HG02571 (cell line): ENCODE measurements around the gene HM13.
A peak's percentile ranks its signal among the peaks of the same experiment; 100 is the strongest.
"Not testable (repeated sequence)": the region's sequence is repeated elsewhere in the genome, so short reads cannot be mapped to it uniquely, and the experiment has no call there.

ENCODE experiments used
- ATAC-seq: cut with Tn5 transposase; IDR thresholded peaks from one replicate; pipeline ENCODE4 v1.9.1; 2021; ENCODE audit warnings: mild to moderate bottlenecking, moderate library complexity; ENCODE audit not compliant: unreplicated experiment

The HM13 gene

DNA sequence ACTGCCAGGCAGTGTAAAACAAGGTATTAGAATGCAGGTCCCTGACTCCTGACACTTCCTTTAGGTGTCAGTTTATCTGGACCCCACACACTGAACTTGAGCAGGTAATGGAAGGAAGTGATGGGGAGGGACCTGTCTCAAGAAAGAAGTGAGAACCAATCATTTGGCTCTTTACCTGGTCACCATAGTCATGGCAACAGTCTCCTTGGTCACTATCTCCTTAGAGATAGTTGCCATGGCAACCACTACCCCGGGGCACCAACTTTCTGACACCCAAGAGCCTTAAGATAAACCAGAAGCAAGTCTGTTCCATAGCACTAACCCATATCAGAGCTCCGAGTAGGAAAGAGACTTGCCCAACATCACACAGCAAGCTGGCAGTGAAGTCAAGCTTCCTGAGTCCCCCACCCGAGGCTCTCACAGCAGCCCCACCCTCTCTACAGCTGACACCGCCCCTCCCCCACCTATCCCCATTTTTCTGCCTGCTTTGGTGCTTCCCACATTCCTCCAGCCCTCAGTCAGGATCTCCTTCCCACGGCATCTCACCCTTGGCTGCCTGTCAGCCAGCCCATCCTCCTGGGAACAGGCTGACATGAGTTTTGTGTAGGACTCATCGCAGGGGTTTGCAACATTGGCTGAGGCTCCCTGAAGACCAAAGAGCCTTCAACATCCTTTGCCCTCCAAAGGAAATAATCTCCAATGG lies 16.3 kb upstream of the HM13 start:
- ATAC-seq, result no peak

DNA sequence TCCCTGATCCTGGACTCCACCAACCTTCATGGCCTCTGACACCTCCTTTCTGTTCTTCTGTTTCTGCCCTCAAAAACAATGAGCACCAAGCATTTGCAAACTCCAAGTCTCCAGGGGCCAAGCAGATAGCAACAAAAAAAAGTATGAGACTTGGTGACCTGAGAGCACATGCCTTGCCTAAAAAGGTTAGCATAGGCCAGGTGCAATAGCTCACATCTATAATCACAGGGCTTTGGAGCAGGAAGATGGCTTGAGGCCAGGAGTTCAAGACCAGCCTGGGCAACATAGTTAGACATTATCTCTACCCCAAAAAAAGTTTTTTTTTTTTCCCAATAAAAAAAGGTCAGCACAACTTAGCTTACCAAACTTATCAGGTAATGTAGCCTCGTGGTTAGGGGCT lies 13.7 kb upstream of the HM13 start:
- ATAC-seq, result no peak

DNA sequence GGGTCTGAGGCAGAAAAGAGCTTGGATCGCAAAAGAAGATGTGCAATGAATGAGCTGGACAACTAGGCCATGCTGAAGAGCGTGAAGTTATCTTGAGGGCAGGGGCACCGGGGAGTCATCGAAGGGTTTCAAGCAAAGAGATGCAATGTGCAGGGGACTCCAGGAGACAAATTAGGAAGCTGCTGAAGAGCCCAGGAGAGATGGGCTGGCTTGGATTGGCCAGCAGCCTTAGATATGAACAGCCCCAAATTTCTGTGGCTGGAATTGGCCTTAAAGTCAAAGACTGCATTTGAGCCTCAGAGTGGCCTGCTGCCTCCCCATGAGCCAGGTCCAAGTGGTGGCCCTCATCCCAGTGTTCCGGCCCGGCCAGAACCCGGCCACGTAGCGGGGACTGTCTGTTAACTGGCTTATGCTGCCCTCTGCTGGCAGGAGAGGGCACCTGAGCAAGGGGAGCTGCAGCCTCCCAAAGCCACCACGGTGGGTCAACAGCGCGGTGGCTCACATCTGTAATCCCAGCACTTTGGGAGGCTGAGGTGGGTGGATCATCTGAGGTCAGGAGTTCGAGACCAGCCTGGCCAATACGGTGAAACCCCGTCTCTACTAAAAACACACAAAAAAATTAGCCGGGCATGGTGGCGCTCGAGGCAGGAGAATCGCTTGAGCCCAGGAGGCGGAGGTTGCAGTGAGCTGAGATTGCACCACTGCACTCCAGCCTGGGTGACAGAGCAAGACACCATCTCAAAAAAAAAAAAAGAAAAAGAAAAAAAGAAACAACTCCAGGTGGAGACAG lies 11.2 kb upstream of the HM13 start:
- ATAC-seq, result peak; percentile 63

DNA sequence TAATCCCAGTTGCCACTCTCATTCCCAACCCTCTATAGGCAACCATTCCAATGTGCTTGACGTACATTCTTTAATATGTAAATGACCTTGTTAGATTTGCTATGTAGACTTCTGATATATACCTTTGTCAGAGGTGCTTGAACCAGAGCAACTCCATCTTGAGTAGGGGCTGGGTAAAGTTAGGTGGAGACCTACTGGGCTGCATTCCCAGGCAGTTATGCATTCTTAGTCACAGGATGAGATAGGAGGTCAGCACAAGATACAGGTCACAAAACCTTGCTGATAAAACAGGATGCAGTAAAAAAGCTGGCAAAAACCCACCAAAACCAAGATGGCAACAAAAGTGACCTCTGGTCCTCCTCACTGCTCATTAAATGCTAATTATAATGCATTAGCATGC lies 8.3 kb upstream of the HM13 start:
- no peak for ATAC-seq

DNA sequence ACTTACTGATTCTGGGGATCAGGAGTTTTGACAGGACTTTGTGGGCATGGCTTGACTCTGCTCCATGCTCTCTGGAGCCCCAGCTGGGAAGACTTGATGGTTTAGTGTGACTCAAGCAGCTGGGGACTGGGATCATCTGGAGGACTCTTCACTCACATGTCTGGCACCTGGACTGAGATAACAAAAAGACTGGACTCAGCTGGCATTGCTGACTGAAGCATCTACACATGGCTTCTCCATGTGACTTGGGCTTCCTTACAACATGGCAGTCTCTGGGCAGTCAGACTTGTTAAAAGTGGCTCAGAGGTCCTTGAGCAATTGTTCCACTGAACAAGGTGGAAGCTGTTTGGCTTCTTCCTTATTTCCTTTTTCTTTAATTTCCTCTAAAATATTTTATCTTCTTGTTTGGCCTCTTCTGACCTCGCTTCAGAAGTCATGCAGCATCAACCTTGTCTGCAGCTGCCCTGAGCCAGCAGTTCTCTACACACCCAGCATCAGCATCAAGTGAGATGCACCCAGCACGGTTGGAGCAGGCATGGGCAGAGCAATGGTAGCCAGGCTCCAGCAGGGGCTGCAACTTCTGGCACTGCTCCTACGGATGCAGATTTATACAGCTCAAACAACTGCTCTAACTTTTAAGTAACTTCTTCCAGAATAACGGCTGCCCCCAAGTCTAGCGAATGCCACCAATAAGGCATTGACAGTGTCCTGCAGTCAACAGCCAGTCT lies 5.6 kb upstream of the HM13 start:
- ATAC-seq, result no peak

DNA sequence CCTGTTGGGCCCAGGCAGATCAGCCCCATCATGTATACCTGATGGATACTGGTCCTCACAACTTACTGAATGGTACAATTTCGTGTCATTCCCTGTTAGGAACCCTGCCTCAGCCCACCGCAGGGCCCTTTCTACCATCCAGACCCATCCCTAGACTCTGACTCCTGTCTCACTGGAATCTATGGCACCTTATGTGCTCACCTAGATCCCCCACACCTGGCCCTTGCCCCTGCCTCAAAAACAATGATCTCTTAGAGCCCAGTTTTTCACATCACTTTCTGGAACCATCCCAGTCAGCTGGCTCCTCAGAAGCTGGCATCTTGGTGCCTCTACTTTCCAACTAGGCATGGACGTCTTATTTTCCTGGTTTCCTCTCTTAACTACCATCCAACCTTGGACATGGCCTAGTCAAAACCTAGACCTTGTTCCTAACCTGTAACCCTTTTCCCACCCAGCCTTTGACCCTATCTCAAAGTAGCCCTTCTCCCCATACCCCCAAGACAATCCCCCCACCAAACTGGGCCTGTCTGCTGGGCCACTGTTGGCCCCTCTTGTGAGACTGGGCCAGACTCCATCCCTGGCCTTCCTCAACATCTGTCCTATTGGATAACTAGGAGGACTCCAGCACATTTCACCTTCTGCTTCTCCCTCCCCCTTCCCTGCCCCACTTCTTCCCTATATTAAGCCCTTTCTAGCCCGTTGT lies 981 bp downstream of the HM13 start:
- no peak for ATAC-seq

DNA sequence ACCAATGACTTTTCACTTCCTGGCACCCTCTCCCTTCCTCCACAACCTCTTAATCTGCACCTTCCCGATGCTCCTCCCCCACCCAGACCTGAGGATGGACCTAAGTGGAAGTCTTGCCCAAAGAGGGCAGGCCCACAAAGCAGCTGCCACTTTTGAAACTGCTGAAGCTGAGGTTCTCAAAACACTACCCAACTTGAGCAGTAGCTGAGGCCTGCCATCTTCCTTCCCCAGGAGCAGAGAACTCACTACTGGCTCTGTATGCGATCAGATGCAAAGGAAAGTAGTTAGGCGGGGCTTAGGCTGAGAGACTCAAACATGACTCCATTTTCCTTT lies 1.5 kb downstream of the HM13 start:
- ATAC-seq, result no peak

DNA sequence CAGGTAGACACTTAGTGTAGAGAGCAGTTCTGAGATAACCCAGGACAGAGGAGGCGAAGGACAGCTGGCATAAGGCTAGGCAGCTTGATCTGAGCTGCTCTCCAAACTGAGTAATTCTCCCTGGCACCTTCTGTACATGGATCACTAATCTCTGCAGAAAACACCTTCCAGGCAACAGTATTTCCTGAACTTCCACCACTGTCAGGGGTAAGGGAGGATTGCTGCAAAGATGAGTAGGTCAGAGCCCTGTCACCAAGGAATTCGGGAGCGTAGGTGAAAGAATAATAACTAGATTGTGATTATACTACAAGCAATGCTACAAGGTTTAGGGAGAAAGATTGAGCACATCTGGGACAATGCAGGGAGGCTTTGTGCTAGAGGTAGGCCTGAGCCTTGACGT lies 1.9 kb downstream of the HM13 start:
- no peak for ATAC-seq

DNA sequence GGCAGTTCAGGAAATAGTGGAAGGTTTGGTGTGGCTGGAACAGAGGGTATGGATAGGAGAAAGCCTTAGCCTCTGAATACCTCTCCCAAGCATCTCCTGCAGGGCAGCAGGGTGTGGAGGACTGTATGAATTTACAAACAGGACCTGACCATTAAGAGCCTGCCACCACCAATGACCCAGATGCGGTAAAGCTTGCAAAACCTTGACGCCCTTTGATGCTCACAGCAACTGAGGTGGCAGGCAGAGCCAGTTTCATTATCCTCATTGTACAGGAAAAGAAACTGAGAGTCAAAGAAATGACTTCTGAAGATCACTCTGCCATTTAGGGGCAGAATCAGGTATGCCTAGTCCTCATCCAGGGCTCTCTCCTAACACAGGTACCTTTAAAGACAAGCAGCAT lies 2.4 kb downstream of the HM13 start:
- no peak for ATAC-seq

DNA sequence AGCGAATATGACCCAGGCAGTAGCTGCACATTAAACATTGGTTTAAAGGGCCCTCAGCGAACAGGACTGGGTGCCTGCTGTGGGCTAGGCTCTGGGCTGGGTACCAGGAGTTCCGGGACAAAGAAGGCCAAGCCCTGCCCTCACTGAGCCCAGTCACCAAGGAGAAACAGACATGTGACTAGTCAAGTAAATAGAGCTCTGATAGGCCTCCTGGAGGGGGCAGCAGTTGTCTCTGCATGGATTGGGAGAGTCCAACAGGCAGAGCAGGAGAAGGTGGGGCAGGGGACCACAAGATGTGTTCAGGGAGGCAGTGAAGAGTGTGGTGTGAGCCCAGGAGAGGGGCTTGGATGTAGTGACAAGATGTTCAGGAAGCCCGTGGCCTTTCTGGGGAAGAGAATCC lies 3.1 kb downstream of the HM13 start:
- no peak for ATAC-seq

DNA sequence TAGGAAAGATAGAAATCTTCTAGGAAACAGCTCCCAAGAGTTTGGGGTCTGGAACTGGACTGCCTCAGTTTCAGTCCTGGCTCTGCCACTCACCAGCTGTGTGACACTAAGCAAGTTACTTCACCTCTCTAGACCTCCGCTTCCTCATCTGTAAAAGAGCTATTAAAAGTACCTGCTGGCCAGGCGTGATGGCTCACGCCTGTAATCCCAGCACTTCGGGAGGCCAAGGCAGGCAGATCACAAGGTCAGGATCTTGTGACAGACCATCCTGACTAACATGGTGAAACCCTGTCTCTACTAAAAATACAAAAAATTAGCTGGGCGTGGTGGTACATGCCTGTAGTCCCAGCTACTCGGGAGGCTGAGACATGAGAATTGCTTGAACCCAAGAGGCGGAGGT lies 7.0 kb downstream of the HM13 start:
- ATAC-seq, result not testable (repeated sequence)

DNA sequence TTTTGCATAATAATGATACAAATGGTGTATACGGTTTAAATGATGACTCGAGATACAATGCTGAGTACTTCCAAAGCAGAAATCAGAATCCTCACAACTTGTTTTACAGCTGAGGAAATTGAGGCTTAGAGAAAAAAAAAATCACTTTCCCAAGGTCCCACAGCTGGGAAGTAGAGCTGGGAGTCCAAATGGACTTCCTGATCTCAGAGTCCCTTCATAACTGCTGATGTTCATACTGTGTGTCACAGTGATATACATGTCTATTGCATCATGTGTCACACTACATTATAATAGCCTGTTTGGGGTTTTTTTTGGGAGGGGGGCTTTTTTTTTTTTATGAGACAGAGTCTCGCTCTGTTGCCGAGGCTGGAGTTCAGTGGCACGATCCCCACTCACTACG lies 8.5 kb downstream of the HM13 start:
- no peak for ATAC-seq

DNA sequence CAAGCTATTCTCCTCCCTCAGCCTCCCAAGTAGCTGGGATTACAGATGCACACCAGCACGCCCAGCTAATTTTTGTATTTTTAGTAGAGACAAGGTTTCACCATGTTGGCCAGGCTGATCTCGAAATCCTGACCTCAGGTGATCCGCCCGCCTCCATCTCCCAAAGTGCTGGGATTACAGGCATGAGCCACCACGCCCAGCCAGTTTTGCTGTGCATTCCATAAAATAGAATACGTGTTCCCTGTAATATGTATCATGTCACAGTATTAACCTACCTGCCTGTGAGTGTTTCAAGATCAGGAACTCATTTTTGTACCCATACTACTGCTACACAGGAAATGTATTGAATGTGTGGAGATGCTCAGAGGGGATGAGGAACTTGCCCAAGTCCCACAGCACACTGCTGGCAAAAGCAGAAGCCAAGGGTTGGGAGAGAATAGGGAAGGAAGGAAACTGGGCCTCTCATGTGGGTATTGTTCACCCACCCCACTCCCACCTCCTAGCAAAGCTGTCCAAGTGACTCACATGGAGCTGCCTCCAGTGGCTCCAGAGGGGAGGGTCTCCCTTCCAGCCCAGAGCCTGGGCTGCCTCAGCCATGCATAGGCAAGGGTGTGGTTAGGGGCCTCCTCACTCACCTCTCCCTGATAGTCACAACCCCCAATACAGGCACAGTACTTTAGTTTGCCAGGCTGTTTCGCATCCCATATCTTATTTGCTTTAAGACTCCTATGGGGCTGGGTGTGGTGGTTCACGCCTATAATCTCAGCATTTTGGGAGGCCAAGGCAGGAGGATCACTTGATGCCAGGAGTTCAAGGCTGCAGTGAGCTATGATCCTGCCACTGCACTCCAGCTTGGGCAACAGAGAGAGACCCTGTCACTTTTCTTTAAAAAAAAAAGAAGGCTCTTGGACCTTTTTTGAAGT lies 9.4 kb downstream of the HM13 start:
- ATAC-seq, result no peak

DNA sequence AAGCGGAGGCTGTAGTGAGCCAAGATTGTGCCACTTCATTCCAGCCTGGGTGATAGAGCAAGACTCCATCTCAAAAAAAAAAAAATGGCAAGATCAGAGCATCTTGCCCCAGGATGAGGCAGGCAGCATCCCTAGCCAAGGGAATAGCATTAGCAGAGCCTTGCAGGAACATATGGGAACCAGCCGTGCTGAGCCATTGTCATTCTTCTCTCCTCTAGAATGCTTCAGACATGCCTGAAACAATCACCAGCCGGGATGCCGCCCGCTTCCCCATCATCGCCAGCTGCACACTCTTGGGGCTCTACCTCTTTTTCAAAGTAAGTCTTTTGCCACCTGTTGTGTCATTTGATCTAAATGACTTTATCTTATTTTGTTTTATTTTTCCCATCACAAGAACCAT lies 13.0 kb downstream of the HM13 start:
- ATAC-seq, result no peak

DNA sequence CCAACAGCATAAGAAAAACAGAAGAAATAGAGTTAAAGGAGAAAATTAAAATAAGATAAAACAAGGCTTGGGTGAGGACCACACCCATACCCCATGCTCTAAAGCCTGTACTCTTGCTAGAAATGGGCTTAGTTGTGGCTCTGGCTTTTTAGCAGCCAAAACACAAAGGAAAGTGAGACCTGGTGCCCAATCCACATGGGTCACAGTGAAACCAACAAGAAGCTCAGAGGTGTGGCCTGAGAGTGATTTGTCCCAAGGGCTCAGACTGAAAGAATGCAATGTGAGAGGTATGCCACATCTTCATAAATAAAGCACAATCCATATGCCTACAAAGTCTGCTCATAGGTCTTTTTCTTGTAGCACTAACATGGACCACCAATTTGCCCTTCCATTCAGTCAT lies 21.1 kb downstream of the HM13 start:
- no peak for ATAC-seq

DNA sequence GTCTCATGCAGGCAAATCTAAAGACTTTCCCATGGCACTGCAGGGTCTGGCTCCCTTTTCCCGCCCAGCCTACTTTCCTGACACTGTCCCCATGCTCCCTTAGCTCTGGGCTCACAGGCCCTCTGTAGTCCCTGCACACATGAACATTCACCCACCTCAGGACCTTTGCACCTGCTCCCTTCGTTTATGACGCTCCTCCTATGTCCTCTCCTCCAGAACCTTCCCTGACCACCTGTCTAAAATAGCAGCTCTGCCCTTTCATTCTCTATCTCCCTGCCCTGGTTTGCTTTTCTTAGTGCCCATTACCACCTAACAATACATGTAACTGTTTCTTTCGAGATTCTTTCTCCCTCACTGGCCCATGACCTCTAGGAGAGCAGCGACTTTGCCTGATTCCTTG lies 22.3 kb downstream of the HM13 start:
- ATAC-seq, result no peak

DNA sequence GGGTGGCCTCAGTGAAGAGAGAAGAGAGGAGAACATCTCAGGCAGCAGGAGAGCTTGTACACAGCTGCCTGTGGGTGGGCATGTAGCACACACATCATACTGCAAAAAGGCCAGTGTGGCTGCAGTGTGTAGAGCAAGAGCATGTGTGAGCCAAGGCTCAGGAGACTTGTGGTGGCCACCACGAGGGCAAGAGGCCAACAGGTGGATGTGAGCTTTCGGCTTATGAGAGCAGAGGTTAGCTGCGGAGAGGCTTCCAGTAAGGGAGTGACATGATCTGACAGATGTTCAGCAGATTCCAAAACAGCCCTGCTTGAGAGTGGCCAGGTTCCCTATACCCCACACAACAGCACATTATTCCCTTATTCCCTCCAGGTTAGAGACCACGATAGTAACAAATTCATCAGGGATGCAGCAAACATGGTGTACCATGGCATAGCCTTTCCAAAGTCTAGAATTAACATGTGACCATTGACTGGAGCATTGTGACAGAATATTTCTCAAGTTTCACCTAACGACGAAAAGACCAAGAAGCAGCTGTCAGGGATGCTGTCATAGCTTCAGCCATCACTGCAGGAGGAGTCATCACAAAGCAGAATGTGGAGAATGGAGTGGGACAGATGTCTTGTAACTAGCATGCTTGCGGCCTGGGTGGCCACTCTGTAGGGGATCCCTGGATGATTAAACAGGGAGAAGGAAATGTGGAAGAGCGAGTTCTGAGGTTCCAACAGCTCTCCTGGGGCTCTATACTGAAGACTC lies 23.1 kb downstream of the HM13 start:
- no peak for ATAC-seq

DNA sequence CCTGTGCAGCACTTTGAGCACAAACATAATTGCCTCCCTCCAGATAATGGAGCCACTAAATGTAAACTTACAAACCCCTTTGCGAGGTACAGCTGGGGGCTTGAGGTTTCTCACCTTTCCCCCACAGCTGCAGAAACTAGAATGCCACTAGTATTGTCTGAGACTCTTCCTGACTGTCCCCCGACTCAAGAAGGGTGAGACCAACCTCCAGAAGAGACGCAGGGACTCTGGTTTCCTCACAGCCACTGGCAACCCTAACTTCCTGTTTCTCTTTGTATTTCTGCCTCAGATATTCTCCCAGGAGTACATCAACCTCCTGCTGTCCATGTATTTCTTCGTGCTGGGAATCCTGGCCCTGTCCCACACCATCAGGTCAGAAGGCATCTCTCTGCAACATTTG lies 23.6 kb downstream of the HM13 start:
- ATAC-seq, result no peak

DNA sequence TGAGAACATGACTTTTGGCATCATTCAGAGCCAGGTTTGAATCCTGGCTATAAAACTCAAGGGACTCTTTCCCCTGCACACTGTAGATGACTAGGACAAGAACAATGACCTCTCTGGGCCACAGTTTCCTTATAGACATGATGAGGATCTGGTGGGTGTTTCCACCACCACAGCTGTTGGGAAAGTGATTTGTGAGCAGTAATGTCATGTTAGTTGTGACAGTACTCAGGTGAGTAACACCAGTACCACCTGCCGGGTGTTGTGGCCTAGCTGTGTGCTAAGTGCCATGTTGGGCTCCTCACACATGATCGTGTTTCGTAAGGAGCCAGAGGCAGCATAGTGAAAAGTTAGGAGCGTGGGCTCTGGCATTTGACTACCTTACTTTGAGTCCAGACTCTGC lies 24.1 kb downstream of the HM13 start:
- no peak for ATAC-seq

DNA sequence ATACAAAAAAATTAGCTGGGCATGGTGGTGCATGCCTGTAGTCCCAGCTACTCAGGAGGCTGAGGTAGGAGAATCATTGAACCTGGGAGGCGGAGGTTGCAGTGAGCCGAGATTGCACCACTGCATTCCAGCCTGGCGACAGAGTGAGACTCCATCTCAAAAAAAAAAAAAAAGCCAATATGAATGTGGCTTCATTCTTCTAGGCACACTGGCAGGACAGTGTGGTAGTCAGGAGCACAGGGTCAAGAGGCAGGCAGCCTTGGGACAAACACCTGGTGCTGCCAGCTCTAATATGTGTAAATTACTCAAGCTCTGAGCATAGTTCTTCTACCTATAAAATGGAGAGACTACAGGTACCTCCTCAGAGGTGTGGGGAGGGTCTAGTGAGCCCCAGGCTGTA lies 25.4 kb downstream of the HM13 start:
- not testable (repeated sequence) for ATAC-seq
